NB4 (cell line): ENCODE data around the gene TMEM41B.

Experiments
- DNase-seq: peaks from one replicate; pipeline ENCODE4 v3.0.0; 2010; ENCODE audit warnings: low read depth
- H3K4me3 ChIP-seq: one replicate; pipeline ENCODE4 v1.5.1; 2011; ENCODE audit warnings: mild to moderate bottlenecking, low read depth, low read length, moderate library complexity
- CTCF ChIP-seq: IDR thresholded peaks from one replicate; pipeline ENCODE4 v1.5.1; 2012; ENCODE audit warnings: low read depth, low read length
- MAX ChIP-seq: IDR thresholded peaks from 2 replicates; pipeline ENCODE4 v1.6.1; 2011; ENCODE audit warnings: low read depth, low read length
- MYC ChIP-seq: IDR thresholded peaks from 2 replicates; pipeline ENCODE4 v1.6.1; 2011; ENCODE audit warnings: low read depth, low read length
- POLR2A ChIP-seq: IDR thresholded peaks from 2 replicates; pipeline ENCODE4 v1.6.1; 2011; ENCODE audit warnings: mild to moderate bottlenecking; ENCODE audit not compliant: insufficient read length; ENCODE audit errors: extremely low read depth

Gene TMEM41B

GRCh38 chr11:9276571-9276970 is 37.8 kb downstream of the TMEM41B start:
- no peak overlapping the region for H3K4me3 ChIP-seq
- peak; percentile 49 for DNase-seq
- TF ChIP-seq MYC: no peak
- TF ChIP-seq POLR2A: no peak
- no peak for TF ChIP-seq CTCF
- no peak for TF ChIP-seq MAX

GRCh38 chr11:9274499-9275258 is 39.7 kb downstream of the TMEM41B start:
- DNase-seq: no peak
- no peak overlapping the region for H3K4me3 ChIP-seq
- TF ChIP-seq CTCF: no peak
- no peak for TF ChIP-seq MYC
- no peak for TF ChIP-seq MAX
- no peak for TF ChIP-seq POLR2A

GRCh38 chr11:9273376-9274336 is 40.7 kb downstream of the TMEM41B start:
- TF ChIP-seq CTCF (no peak), POLR2A (no peak), MAX (0 out of 2 replicates have a peak, but pooled peaks have one; percentile 32)
- no peak overlapping the region for H3K4me3 ChIP-seq
- DNase-seq: peak; percentile 86

GRCh38 chr11:9269492-9270013 is 44.8 kb downstream of the TMEM41B start:
- H3K4me3 ChIP-seq: no peak overlapping the region
- DNase-seq: no peak
- no peak for TF ChIP-seq MAX

GRCh38 chr11:9267680-9268079 is 46.7 kb downstream of the TMEM41B start:
- TF ChIP-seq MAX: no peak
- TF ChIP-seq POLR2A: no peak
- TF ChIP-seq CTCF: no peak
- no peak for TF ChIP-seq MYC
- H3K4me3 ChIP-seq: no peak overlapping the region
- no peak for DNase-seq

GRCh38 chr11:9266926-9267325 is 47.5 kb downstream of the TMEM41B start:
- TF ChIP-seq MYC (no peak), CTCF (no peak), MAX (no peak), POLR2A (no peak)
- no peak for DNase-seq
- H3K4me3 ChIP-seq: no peak overlapping the region
